ENCODE results near the gene SLC25A33.

DNA sequence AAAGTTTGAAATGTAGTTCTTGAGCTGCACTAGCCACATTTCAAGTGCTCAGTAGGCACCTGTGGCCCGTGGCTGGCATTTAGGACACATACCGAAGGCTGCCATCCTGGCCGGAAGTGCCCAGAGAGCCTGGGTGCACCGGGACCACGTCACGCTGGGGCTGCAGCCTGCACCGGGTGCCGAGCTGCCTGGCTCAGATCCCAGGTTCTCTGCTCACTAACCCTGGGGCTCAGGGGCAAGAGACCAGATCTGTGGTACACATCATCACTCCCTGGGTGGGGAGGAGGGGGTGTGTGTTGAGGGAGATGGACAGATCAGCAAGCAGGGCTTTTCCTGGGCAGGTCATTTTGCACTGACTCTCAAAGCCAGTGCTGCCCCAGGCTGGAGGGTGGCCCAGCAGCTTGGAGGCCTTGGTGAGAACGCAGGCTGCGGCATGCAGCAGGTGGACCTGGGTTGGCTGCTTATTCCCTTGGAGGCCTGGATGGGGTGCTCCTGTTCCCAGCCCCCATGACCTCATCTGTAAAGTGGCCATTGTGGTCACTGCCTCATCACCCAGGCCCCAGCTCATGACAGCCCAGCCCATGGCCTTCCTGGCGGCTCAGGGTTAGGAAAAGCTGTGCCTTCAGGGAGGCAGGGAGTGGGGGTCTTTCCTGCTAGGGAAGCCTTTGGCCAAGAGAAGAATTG, 73.0 kb downstream of the SLC25A33 start:
- TF ChIP-seq, protein P1, sequence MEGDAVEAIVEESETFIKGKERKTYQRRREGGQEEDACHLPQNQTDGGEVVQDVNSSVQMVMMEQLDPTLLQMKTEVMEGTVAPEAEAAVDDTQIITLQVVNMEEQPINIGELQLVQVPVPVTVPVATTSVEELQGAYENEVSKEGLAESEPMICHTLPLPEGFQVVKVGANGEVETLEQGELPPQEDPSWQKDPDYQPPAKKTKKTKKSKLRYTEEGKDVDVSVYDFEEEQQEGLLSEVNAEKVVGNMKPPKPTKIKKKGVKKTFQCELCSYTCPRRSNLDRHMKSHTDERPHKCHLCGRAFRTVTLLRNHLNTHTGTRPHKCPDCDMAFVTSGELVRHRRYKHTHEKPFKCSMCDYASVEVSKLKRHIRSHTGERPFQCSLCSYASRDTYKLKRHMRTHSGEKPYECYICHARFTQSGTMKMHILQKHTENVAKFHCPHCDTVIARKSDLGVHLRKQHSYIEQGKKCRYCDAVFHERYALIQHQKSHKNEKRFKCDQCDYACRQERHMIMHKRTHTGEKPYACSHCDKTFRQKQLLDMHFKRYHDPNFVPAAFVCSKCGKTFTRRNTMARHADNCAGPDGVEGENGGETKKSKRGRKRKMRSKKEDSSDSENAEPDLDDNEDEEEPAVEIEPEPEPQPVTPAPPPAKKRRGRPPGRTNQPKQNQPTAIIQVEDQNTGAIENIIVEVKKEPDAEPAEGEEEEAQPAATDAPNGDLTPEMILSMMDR (IDR thresholded peaks at IDR 0.05; ENCODE audit: insufficient read depth, low read length): no peak
- TF ChIP-seq GABPA (IDR thresholded peaks at IDR 0.05; ENCODE audit: low read depth) (no peak), POLR2AphosphoS5 (IDR thresholded peaks at IDR 0.05; ENCODE audit: low read depth) (0 out of 2 replicates have a peak, but pooled peaks have one; percentile 10), SPI1 (IDR thresholded peaks at IDR 0.05; ENCODE audit: borderline replicate concordance, low read depth) (no peak)
- TF ChIP-seq, protein P2, sequence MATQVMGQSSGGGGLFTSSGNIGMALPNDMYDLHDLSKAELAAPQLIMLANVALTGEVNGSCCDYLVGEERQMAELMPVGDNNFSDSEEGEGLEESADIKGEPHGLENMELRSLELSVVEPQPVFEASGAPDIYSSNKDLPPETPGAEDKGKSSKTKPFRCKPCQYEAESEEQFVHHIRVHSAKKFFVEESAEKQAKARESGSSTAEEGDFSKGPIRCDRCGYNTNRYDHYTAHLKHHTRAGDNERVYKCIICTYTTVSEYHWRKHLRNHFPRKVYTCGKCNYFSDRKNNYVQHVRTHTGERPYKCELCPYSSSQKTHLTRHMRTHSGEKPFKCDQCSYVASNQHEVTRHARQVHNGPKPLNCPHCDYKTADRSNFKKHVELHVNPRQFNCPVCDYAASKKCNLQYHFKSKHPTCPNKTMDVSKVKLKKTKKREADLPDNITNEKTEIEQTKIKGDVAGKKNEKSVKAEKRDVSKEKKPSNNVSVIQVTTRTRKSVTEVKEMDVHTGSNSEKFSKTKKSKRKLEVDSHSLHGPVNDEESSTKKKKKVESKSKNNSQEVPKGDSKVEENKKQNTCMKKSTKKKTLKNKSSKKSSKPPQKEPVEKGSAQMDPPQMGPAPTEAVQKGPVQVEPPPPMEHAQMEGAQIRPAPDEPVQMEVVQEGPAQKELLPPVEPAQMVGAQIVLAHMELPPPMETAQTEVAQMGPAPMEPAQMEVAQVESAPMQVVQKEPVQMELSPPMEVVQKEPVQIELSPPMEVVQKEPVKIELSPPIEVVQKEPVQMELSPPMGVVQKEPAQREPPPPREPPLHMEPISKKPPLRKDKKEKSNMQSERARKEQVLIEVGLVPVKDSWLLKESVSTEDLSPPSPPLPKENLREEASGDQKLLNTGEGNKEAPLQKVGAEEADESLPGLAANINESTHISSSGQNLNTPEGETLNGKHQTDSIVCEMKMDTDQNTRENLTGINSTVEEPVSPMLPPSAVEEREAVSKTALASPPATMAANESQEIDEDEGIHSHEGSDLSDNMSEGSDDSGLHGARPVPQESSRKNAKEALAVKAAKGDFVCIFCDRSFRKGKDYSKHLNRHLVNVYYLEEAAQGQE (IDR thresholded peaks at IDR 0.05; ENCODE audit: insufficient replicate concordance, low read depth): no peak
